Caco-2 (cell line): ENCODE data around the gene ING1. TPM values are rescaled to one million over a fixed set of nuclear protein-coding genes. Genes with fewer than 3 reads are reported as not detected.

Experiments
- BruUV-seq: library from RNA; stranded (reverse); fragments of 400-500 nt; replicated peaks from 2 replicates; lab custom pipeline; 2021; lab: Mats Ljungman, UMichigan
- CTCF ChIA-PET: fragments of 300-600 bp; sonication (Branson Sonifier 250); formaldehyde crosslinking; loops from one replicate; lab custom pipeline; 2022; ENCODE audit warnings: antibody characterized with exemption; lab: Charles Lee
- POLR2A ChIA-PET: fragments of 300-600 bp; sonication (Branson Sonifier 250); formaldehyde crosslinking; loops from one replicate; lab custom pipeline; 2022; ENCODE audit warnings: antibody characterized with exemption; lab: Charles Lee
- DNase-seq, 2 experiments: peaks; one replicate each; pipeline versions ENCODE4 v3.0.0 to v3.0.0-alpha.2; 2020 to 2022
- H3K27me3 ChIP-seq: replicated peaks from 2 replicates; pipeline ENCODE4 v1.6.0; 2011; ENCODE audit warnings: low read length; ENCODE audit not compliant: control insufficient read depth, insufficient read depth
- H3K36me3 ChIP-seq: 2 replicates; pipeline ENCODE4 v1.5.1; 2011; ENCODE audit warnings: low read length; ENCODE audit not compliant: control insufficient read depth, insufficient read depth
- H3K4me1 ChIP-seq: fragments of 250-450 bp; sonication (Bioruptor Pico); 2 replicates; pipeline ENCODE4 v1.5.1; 2020; ENCODE audit warnings: mild to moderate bottlenecking
- H3K4me3 ChIP-seq: 2 replicates; pipeline ENCODE4 v1.5.1; 2011; ENCODE audit warnings: low read depth, mild to moderate bottlenecking, control low read depth, low read length
- H3K9me3 ChIP-seq: fragments of 250-450 bp; sonication (Bioruptor Pico); 2 replicates; pipeline ENCODE4 v1.5.1; 2020; ENCODE audit warnings: mild to moderate bottlenecking, moderate library complexity
- H3K27ac Mint-ChIP-seq: one replicate; pipeline ENCODE4 v1.8.0; 2022; ENCODE audit warnings: mixed read lengths; ENCODE audit not compliant: unreplicated experiment
- H3K27me3 Mint-ChIP-seq: one replicate; pipeline ENCODE4 v1.8.0; 2022; ENCODE audit warnings: mixed read lengths; ENCODE audit not compliant: insufficient read depth, unreplicated experiment
- H3K36me3 Mint-ChIP-seq: one replicate; pipeline ENCODE4 v1.8.0; 2022; ENCODE audit warnings: mild to moderate bottlenecking, mixed read lengths; ENCODE audit not compliant: insufficient read depth, unreplicated experiment
- H3K4me1 Mint-ChIP-seq: one replicate; pipeline ENCODE4 v1.8.0; 2022; ENCODE audit warnings: low read depth, mixed read lengths; ENCODE audit not compliant: unreplicated experiment
- H3K4me3 Mint-ChIP-seq: one replicate; pipeline ENCODE4 v1.8.0; 2022; ENCODE audit warnings: mild to moderate bottlenecking, moderate library complexity, mixed read lengths; ENCODE audit not compliant: unreplicated experiment
- H3K9me3 Mint-ChIP-seq: one replicate; pipeline ENCODE4 v1.8.0; 2022; ENCODE audit warnings: mixed read lengths; ENCODE audit not compliant: unreplicated experiment
- CTCF ChIP-seq, 2 experiments: fragments of 200-600 bp in 1 of 2; IDR thresholded peaks; 1 replicate in 1 of 2; 2 replicates in 1 of 2; pipeline versions ENCODE4 v1.5.1 to v1.8.0; 2011 to 2022; ENCODE audit warnings: antibody characterized with exemption in 1 of 2, control low read depth in 1 of 2, inconsistent platforms in 1 of 2, low read depth in 1 of 2, low read length in 1 of 2, mild to moderate bottlenecking in 1 of 2, moderate library complexity in 1 of 2; ENCODE audit not compliant: insufficient read depth in 1 of 2, severe bottlenecking in 1 of 2, unreplicated experiment in 1 of 2
- intact Hi-C: fragments of 100-400 bp; cut with micrococcal nuclease; formaldehyde crosslinking; loops from one replicate; pipeline ENCODE4 v1.10.0; 2022; ENCODE audit not compliant: unreplicated experiment
- total RNA-seq: library from RNA; stranded (reverse); gene quantifications from 2 replicates; pipeline ENCODE4 v1.2.3, GENCODE V29; 2022

The ING1 gene
- total RNA-seq, 1 experiment from 2014 or later: 17.9 TPM

DNA sequence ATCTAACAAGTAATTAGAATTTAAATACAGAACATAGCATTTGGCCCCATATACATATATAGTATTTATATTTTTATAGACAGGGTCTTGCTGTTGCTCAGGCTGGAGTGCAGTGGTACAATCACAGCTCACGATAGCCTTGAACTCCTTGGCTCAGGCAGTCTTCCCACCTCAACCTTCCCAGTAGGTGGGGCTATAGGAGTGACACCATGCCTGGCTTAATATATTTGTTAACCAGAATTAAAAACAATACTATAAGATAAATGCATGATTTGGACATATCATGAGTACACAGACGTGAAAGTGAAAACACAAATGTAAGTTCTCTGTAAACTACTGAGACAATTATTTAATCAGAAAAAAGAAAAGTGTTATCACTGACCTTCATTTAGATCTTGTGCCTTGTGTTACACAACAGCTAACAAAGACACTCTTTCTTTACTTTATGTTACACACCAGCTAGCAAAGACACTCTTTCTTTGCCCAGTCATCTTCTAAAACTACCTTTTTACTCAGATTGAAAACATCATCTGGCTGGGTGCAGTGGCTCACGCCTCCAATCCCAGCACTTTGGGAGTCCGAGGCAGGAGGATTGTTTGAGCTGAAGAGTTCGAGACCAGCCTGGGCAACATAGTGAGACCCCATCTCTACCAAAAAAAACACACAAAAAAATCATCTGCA lies 30.2 kb upstream of the ING1 start:
- intact Hi-C loops: loop anchor here (5.0 kb wide), 1 partner anchor 134 kb away; no protein-coding TSS in a partner anchor
- peaks cover 68% of the 10 kb centered on the region for H3K36me3 Mint-ChIP-seq
- Histone ChIP-seq H3K27me3 (no peaks in the 10 kb centered on the region), H3K36me3 (peaks cover 4% of the 10 kb centered on the region), H3K9me3 (no peaks in the 10 kb centered on the region), H3K4me1 (no peaks in the 10 kb centered on the region; the same call in 1 of the 2 replicates), H3K4me3 (no peak overlapping the region)
- peak in 1 of 2 experiments; percentile 31 for TF ChIP-seq CTCF (IDR thresholded peaks at IDR 0.05; ENCODE audit: insufficient read depth in 1 of 2, low read depth in 1 of 2, low read length in 1 of 2, severe bottlenecking in 1 of 2, unreplicated experiment in 1 of 2)
- CTCF ChIA-PET: interaction anchor here (0.6 to 1.0 kb wide), 6 partner anchors 13 to 137 kb away, joined by 3 to 6 read pairs (median 3); no protein-coding TSS in a partner anchor
- no peak overlapping the region for H3K27ac Mint-ChIP-seq
- H3K4me3 Mint-ChIP-seq: no peak overlapping the region
- no peaks in the 10 kb centered on the region for H3K27me3 Mint-ChIP-seq
- POLR2A ChIA-PET: interaction anchor here (0.9 kb wide), 1 partner anchor 10 kb away, joined by 4 read pairs; no protein-coding TSS in a partner anchor
- H3K4me1 Mint-ChIP-seq: peaks cover 6% of the 10 kb centered on the region
- no TSS peak for BruUV-seq
- H3K9me3 Mint-ChIP-seq: no peaks in the 10 kb centered on the region
- peak in 1 of 2 experiments; percentile 29 for DNase-seq

DNA sequence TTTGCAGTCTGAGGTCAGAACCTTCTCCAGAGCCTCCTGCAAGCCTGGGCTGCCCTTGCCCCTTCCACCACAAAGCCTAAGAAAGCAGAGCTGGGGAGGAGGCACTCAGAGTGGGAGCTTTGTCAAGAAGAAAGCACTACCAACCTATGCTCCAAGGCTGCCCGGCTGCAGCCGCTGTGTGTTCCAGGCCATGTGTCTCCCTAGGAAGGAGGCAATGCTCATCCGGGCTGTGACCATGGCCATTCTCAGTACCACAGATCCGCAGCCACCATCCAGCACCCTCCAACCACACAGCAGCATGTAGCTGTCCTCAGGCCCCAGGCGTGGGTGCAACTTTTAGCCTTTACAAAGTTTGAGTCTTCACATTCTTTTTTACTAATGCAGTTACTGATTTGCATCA lies 29.6 kb upstream of the ING1 start:
- no peaks in the 10 kb centered on the region for H3K9me3 ChIP-seq
- Mint-ChIP-seq H3K27ac (no peak overlapping the region), H3K4me3 (no peak overlapping the region), H3K4me1 (peaks cover 6% of the 10 kb centered on the region), H3K27me3 (no peaks in the 10 kb centered on the region), H3K36me3 (peaks cover 62% of the 10 kb centered on the region), H3K9me3 (no peaks in the 10 kb centered on the region)
- DNase-seq: no peak
- H3K4me3 ChIP-seq: no peak overlapping the region
- CTCF ChIA-PET: interaction anchor here (0.6 to 1.0 kb wide), 2 partner anchors 29 to 138 kb away, joined by 3 to 4 read pairs; no protein-coding TSS in a partner anchor
- H3K36me3 ChIP-seq: peaks cover 2% of the 10 kb centered on the region
- no peaks in the 10 kb centered on the region; the same call in 1 of the 2 replicates for H3K4me1 ChIP-seq
- BruUV-seq: no TSS peak
- no peak for TF ChIP-seq CTCF (IDR thresholded peaks at IDR 0.05; ENCODE audit: insufficient read depth in 1 of 2, low read depth in 1 of 2, low read length in 1 of 2, severe bottlenecking in 1 of 2, unreplicated experiment in 1 of 2)
- no peaks in the 10 kb centered on the region for H3K27me3 ChIP-seq
- intact Hi-C loops: loop anchor here (5.0 kb wide), 1 partner anchor 133 kb away; no protein-coding TSS in a partner anchor
- POLR2A ChIA-PET: no interaction called here

GRCh38 chr13:110684388-110685056 lies 29.0 kb upstream of the ING1 start:
- H3K36me3 ChIP-seq: peaks cover 2% of the 10 kb centered on the region
- TF ChIP-seq CTCF (IDR thresholded peaks at IDR 0.05; ENCODE audit: insufficient read depth in 1 of 2, low read depth in 1 of 2, low read length in 1 of 2, severe bottlenecking in 1 of 2, unreplicated experiment in 1 of 2): no peak
- peaks cover 56% of the 10 kb centered on the region for H3K36me3 Mint-ChIP-seq
- no peaks in the 10 kb centered on the region for H3K27me3 Mint-ChIP-seq
- intact Hi-C loops: loop anchor here (5.0 kb wide), 1 partner anchor 133 kb away; no protein-coding TSS in a partner anchor
- ChIA-PET POLR2A (no interaction called here), CTCF (interaction anchor here (1.0 kb wide), 1 partner anchor 28 kb away, joined by 3 read pairs; no protein-coding TSS in a partner anchor)
- no peaks in the 10 kb centered on the region for H3K9me3 Mint-ChIP-seq
- H3K4me3 ChIP-seq: no peak overlapping the region
- H3K27me3 ChIP-seq: no peaks in the 10 kb centered on the region
- H3K27ac Mint-ChIP-seq: no peak overlapping the region
- BruUV-seq: no TSS peak
- H3K4me3 Mint-ChIP-seq: no peak overlapping the region
- no peak for DNase-seq
- H3K4me1 Mint-ChIP-seq: peaks cover 6% of the 10 kb centered on the region
- H3K4me1 ChIP-seq: no peaks in the 10 kb centered on the region; the same call in 1 of the 2 replicates
- H3K9me3 ChIP-seq: no peaks in the 10 kb centered on the region
